ENCODE data around the gene HSD11B2. TPM values are rescaled to one million over a fixed set of nuclear protein-coding genes. Genes with fewer than 3 reads are reported as not detected.
A peak's percentile ranks its signal among the peaks of the same experiment; 100 is the strongest.

The HSD11B2 gene
- total and polyA plus RNA-seq, 4 experiments from 2014 or later, result 0.29 TPM; not detected in 3

DNA sequence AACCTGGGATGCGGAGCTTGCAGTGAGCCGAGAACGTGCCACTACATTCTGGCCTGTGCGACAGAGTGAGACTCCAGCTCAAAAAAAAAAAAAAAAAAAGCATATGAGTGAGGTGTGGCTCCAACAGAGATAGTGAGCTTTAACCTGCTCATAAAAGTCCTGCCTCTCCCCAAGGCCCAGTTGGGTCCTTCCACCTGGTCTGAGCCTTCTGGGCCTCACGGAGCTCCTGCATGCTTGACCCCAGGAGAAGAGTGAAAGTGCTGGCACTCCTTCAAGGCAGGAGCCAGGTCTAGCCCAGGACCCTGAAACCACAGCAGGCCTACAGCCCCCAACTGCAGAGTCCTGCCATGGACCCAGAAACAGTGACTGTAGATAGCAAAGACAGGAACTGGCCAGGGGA is 17.7 kb downstream of the HSD11B2 start:
- no peaks in the 10 kb centered on the region for H3K9me3 ChIP-seq (ENCODE audit: control insufficient read depth in 1 of 2, low read length in 2 of 2)
- Mint-ChIP-seq H3K36me3 (peaks cover 16 to 59% of the 10 kb centered on the region in 2 donors), H3K27ac (no peak overlapping the region), H3K9me3 (no peaks in the 10 kb centered on the region), H3K27me3 (no peaks in the 10 kb centered on the region), H3K4me3 (no peak overlapping the region), H3K4me1 (peaks cover 0 to 15% (median 4%) of the 10 kb centered on the region in 4 donors)
- ChIA-PET CTCF (ENCODE audit: partially characterized antibody) (interaction anchor here (0.9 to 1.5 kb wide), 4 partner anchors 13 to 25 kb away, joined by 3 to 5 read pairs (median 4); no protein-coding TSS in a partner anchor), POLR2A (ENCODE audit: partially characterized antibody) (no interaction called here)
- no peak overlapping the region for H3K4me3 ChIP-seq (ENCODE audit: low read length in 2 of 2)
- DNase-seq, result no peak
- H3K27me3 ChIP-seq (ENCODE audit: insufficient read depth, low read length), result no peaks in the 10 kb centered on the region
- H3K4me1 ChIP-seq (ENCODE audit: insufficient read depth, low read length), result no peaks in the 10 kb centered on the region
- intact Hi-C loops (cut with micrococcal nuclease), result no loop called here
- H3K27ac ChIP-seq (ENCODE audit: low read depth, low read length), result no peak overlapping the region
- peaks cover 13% of the 10 kb centered on the region for H3K36me3 ChIP-seq (ENCODE audit: insufficient read depth, low read length)

GRCh38 chr16:67449336-67449735 is 18.4 kb downstream of the HSD11B2 start:
- DNase-seq, result peak in 1 of 5 donors; percentile 2
- no peaks in the 10 kb centered on the region for H3K27me3 Mint-ChIP-seq
- H3K27ac ChIP-seq (ENCODE audit: low read depth, low read length), result no peak overlapping the region
- H3K36me3 Mint-ChIP-seq, result peaks cover 16 to 63% of the 10 kb centered on the region in 2 donors
- H3K27ac Mint-ChIP-seq, result peak overlapping the region in 6 of 7 donors; percentile 27 to 77 (median 62)
- peaks cover 15% of the 10 kb centered on the region for H3K36me3 ChIP-seq (ENCODE audit: insufficient read depth, low read length)
- no peak overlapping the region for H3K4me3 Mint-ChIP-seq
- H3K4me1 ChIP-seq (ENCODE audit: insufficient read depth, low read length), result no peaks in the 10 kb centered on the region
- ChIA-PET POLR2A (ENCODE audit: partially characterized antibody) (no interaction called here), CTCF (ENCODE audit: partially characterized antibody) (no interaction called here)
- H3K9me3 ChIP-seq (ENCODE audit: control insufficient read depth in 1 of 2, low read length in 2 of 2), result no peaks in the 10 kb centered on the region
- H3K9me3 Mint-ChIP-seq, result no peaks in the 10 kb centered on the region
- intact Hi-C loops (cut with micrococcal nuclease), result no loop called here
- peaks cover 0 to 15% (median 4%) of the 10 kb centered on the region in 4 donors for H3K4me1 Mint-ChIP-seq
- no peak overlapping the region for H3K4me3 ChIP-seq (ENCODE audit: low read length in 2 of 2)
- no peaks in the 10 kb centered on the region for H3K27me3 ChIP-seq (ENCODE audit: insufficient read depth, low read length)

- ChIA-PET CTCF (ENCODE audit: partially characterized antibody) (no interaction called here), POLR2A (ENCODE audit: partially characterized antibody) (no interaction called here)
- H3K4me3 ChIP-seq (ENCODE audit: low read length in 2 of 2), result no peak overlapping the region
- Mint-ChIP-seq H3K9me3 (no peaks in the 10 kb centered on the region), H3K27me3 (no peaks in the 10 kb centered on the region), H3K4me3 (no peak overlapping the region), H3K27ac (peak overlapping the region in 5 of 7 donors; percentile 27 to 77 (median 59)), H3K36me3 (peaks cover 16 to 62% of the 10 kb centered on the region in 2 donors), H3K4me1 (peaks cover 0 to 15% (median 4%) of the 10 kb centered on the region in 4 donors)
- intact Hi-C loops (cut with micrococcal nuclease), result no loop called here
- peaks cover 15% of the 10 kb centered on the region for H3K36me3 ChIP-seq (ENCODE audit: insufficient read depth, low read length)
- H3K9me3 ChIP-seq (ENCODE audit: control insufficient read depth in 1 of 2, low read length in 2 of 2), result no peaks in the 10 kb centered on the region
- H3K4me1 ChIP-seq (ENCODE audit: insufficient read depth, low read length), result no peaks in the 10 kb centered on the region
- DNase-seq, result peak in 1 of 5 donors; percentile 29
- H3K27me3 ChIP-seq (ENCODE audit: insufficient read depth, low read length), result no peaks in the 10 kb centered on the region
- H3K27ac ChIP-seq (ENCODE audit: low read depth, low read length), result no peak overlapping the region
Observed at GRCh38 chr16:67449739-67450138, 18.8 kb downstream of the HSD11B2 start.

GRCh38 chr16:67451061-67451703 is 20.3 kb downstream of the HSD11B2 start:
- Mint-ChIP-seq H3K4me3 (no peak overlapping the region), H3K9me3 (no peaks in the 10 kb centered on the region), H3K36me3 (peaks cover 16 to 54% of the 10 kb centered on the region in 2 donors), H3K27me3 (no peaks in the 10 kb centered on the region), H3K4me1 (peaks cover 2 to 17% (median 8%) of the 10 kb centered on the region in 4 donors), H3K27ac (peak overlapping the region in 3 of 7 donors; percentile 3 to 62 (median 30))
- Histone ChIP-seq H3K9me3 (ENCODE audit: control insufficient read depth in 1 of 2, low read length in 2 of 2) (no peaks in the 10 kb centered on the region), H3K4me3 (ENCODE audit: low read length in 2 of 2) (no peak overlapping the region), H3K27me3 (ENCODE audit: insufficient read depth, low read length) (no peaks in the 10 kb centered on the region), H3K4me1 (ENCODE audit: insufficient read depth, low read length) (no peaks in the 10 kb centered on the region), H3K27ac (ENCODE audit: low read depth, low read length) (no peak overlapping the region), H3K36me3 (ENCODE audit: insufficient read depth, low read length) (peaks cover 15% of the 10 kb centered on the region)
- DNase-seq, result peak in 1 of 5 donors; percentile 10
- ChIA-PET CTCF (ENCODE audit: partially characterized antibody) (no interaction called here), POLR2A (ENCODE audit: partially characterized antibody) (no interaction called here)
- intact Hi-C loops (cut with micrococcal nuclease), result no loop called here

- Mint-ChIP-seq H3K27ac (no peak overlapping the region), H3K36me3 (peaks cover 16 to 50% of the 10 kb centered on the region in 2 donors), H3K9me3 (no peaks in the 10 kb centered on the region), H3K4me1 (peaks cover 7 to 24% (median 10%) of the 10 kb centered on the region in 4 donors), H3K4me3 (no peak overlapping the region), H3K27me3 (no peaks in the 10 kb centered on the region)
- CTCF ChIA-PET (ENCODE audit: partially characterized antibody), result interaction anchor here (1.9 kb wide), 1 partner anchor 24 kb away, joined by 7 read pairs; no protein-coding TSS in a partner anchor
- Histone ChIP-seq H3K9me3 (ENCODE audit: control insufficient read depth in 1 of 2, low read length in 2 of 2) (no peaks in the 10 kb centered on the region), H3K4me3 (ENCODE audit: low read length in 2 of 2) (no peak overlapping the region), H3K27me3 (ENCODE audit: insufficient read depth, low read length) (no peaks in the 10 kb centered on the region), H3K27ac (ENCODE audit: low read depth, low read length) (no peak overlapping the region), H3K4me1 (ENCODE audit: insufficient read depth, low read length) (no peaks in the 10 kb centered on the region), H3K36me3 (ENCODE audit: insufficient read depth, low read length) (peaks cover 15% of the 10 kb centered on the region)
- DNase-seq, result peak in 1 of 5 donors; percentile 25
- POLR2A ChIA-PET (ENCODE audit: partially characterized antibody), result no interaction called here
- intact Hi-C loops (cut with micrococcal nuclease), result no loop called here
Observed at GRCh38 chr16:67451704-67452435, 20.9 kb downstream of the HSD11B2 start.

DNA sequence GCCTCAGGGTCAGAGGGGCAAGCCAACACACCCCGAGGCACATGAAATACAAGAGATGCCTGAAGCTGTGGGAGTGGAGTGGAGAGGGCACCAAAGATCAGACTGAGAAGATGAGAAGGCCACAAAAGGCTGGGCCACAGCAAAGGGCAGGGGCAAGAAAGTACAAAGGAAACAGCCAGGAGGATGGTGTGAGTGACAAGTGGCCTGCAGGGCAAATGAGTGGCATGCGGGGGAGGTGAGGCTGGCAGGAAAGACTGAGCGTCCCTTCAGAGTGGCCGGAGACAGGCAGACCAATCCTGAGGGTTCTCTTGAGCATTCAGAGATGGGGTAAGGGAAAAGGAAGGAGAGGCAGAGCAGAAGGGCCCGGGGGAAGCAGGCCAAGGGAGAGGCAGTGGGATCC is 23.2 kb downstream of the HSD11B2 start:
- Histone ChIP-seq H3K27ac (ENCODE audit: low read depth, low read length) (no peak overlapping the region), H3K27me3 (ENCODE audit: insufficient read depth, low read length) (no peaks in the 10 kb centered on the region), H3K4me3 (ENCODE audit: low read length in 2 of 2) (no peak overlapping the region), H3K36me3 (ENCODE audit: insufficient read depth, low read length) (peaks cover 15% of the 10 kb centered on the region), H3K4me1 (ENCODE audit: insufficient read depth, low read length) (peaks cover 5% of the 10 kb centered on the region), H3K9me3 (ENCODE audit: control insufficient read depth in 1 of 2, low read length in 2 of 2) (no peaks in the 10 kb centered on the region)
- Mint-ChIP-seq H3K9me3 (no peaks in the 10 kb centered on the region), H3K36me3 (peaks cover 16 to 47% of the 10 kb centered on the region in 2 donors), H3K4me1 (peaks cover 12 to 35% (median 16%) of the 10 kb centered on the region in 4 donors), H3K27me3 (no peaks in the 10 kb centered on the region), H3K27ac (peak overlapping the region in 3 of 7 donors; percentile 32 to 53 (median 43)), H3K4me3 (no peak overlapping the region)
- CTCF ChIA-PET (ENCODE audit: partially characterized antibody), result no interaction called here
- intact Hi-C loops (cut with micrococcal nuclease), result no loop called here
- peak in 1 of 5 donors; percentile 14 for DNase-seq
- POLR2A ChIA-PET (ENCODE audit: partially characterized antibody), result no interaction called here

GRCh38 chr16:67454852-67455251 is 23.9 kb downstream of the HSD11B2 start:
- Histone ChIP-seq H3K27ac (ENCODE audit: low read depth, low read length) (no peak overlapping the region), H3K4me3 (ENCODE audit: low read length in 2 of 2) (no peak overlapping the region), H3K36me3 (ENCODE audit: insufficient read depth, low read length) (peaks cover 15% of the 10 kb centered on the region), H3K9me3 (ENCODE audit: control insufficient read depth in 1 of 2, low read length in 2 of 2) (no peaks in the 10 kb centered on the region), H3K27me3 (ENCODE audit: insufficient read depth, low read length) (no peaks in the 10 kb centered on the region), H3K4me1 (ENCODE audit: insufficient read depth, low read length) (peaks cover 12% of the 10 kb centered on the region)
- peak in 1 of 5 donors; percentile 21 for DNase-seq
- no peak overlapping the region for H3K4me3 Mint-ChIP-seq
- peak overlapping the region in 3 of 7 donors; percentile 47 to 61 (median 57) for H3K27ac Mint-ChIP-seq
- peaks cover 12 to 31% (median 16%) of the 10 kb centered on the region in 4 donors for H3K4me1 Mint-ChIP-seq
- no peaks in the 10 kb centered on the region for H3K9me3 Mint-ChIP-seq
- intact Hi-C loops (cut with micrococcal nuclease), result no loop called here
- peaks cover 10 to 39% of the 10 kb centered on the region in 2 donors for H3K36me3 Mint-ChIP-seq
- CTCF ChIA-PET (ENCODE audit: partially characterized antibody), result interaction anchor here (0.5 to 1.2 kb wide), 3 partner anchors 11 to 190 kb away, joined by 3 to 4 read pairs (median 3); no protein-coding TSS in a partner anchor
- POLR2A ChIA-PET (ENCODE audit: partially characterized antibody), result no interaction called here
- no peaks in the 10 kb centered on the region for H3K27me3 Mint-ChIP-seq
